Liver (tissue), 9 donors: ENCODE results near the gene SYT13. TPM values are rescaled to one million over a fixed set of nuclear protein-coding genes. Genes with fewer than 3 reads are reported as not detected.

ENCODE experiments used
- DNase-seq: peaks from one replicate; pipeline ENCODE4 v3.0.0-alpha.2; 2017; ENCODE audit warnings: low spot score
- H3K27ac ChIP-seq, 2 donors: one replicate each; pipeline ENCODE4 v1.7.0; 2013; ENCODE audit warnings: inconsistent platforms in 2 of 2, low read length in 2 of 2, control low read depth in 1 of 2, low read depth in 1 of 2, mild to moderate bottlenecking in 1 of 2
- H3K27me3 ChIP-seq, 4 donors: one replicate each; pipeline versions ENCODE4 v1.6.1 to v1.7.0; 2013; ENCODE audit warnings: low read length in 3 of 4, inconsistent platforms in 1 of 4, mild to moderate bottlenecking in 1 of 4, moderate library complexity in 1 of 4; ENCODE audit not compliant: control insufficient read depth in 4 of 4, insufficient read depth in 4 of 4
- H3K36me3 ChIP-seq, 4 donors: one replicate each; pipeline versions ENCODE4 v1.6.1 to v1.7.0; 2013; ENCODE audit warnings: low read length in 3 of 4, mild to moderate bottlenecking in 3 of 4, low read depth in 1 of 4, moderate library complexity in 1 of 4; ENCODE audit not compliant: control insufficient read depth in 4 of 4, insufficient read depth in 3 of 4
- H3K4me1 ChIP-seq, 4 donors: one replicate each; pipeline versions ENCODE4 v1.6.1 to v1.7.0; 2013; ENCODE audit warnings: low read length in 3 of 4, mild to moderate bottlenecking in 3 of 4, moderate library complexity in 1 of 4; ENCODE audit not compliant: control insufficient read depth in 4 of 4, insufficient read depth in 4 of 4
- H3K4me3 ChIP-seq, 3 donors: one replicate each; pipeline versions ENCODE4 v1.6.1 to v1.7.0; 2013; ENCODE audit warnings: low read length in 3 of 3, control low read depth in 1 of 3, low read depth in 1 of 3, mild to moderate bottlenecking in 1 of 3
- H3K9ac ChIP-seq, 2 donors: one replicate each; pipeline ENCODE4 v1.7.0; 2013; ENCODE audit warnings: low read length in 2 of 2, mild to moderate bottlenecking in 2 of 2, moderate library complexity in 2 of 2, control low read depth in 1 of 2, low read depth in 1 of 2
- H3K9me3 ChIP-seq, 4 donors: one replicate each; pipeline versions ENCODE4 v1.6.1 to v1.7.0; 2013; ENCODE audit warnings: low read length in 3 of 4; ENCODE audit not compliant: control insufficient read depth in 4 of 4
- EGR1 ChIP-seq, 2 donors: IDR thresholded peaks; 2 replicates each; pipeline ENCODE4 v1.6.1; 2016 to 2018; ENCODE audit warnings: antibody characterized with exemption in 2 of 2, low read depth in 2 of 2
- FOXA1 ChIP-seq: IDR thresholded peaks from 2 replicates; pipeline ENCODE4 v1.6.1; 2016; ENCODE audit warnings: antibody characterized with exemption
- FOXA2 ChIP-seq: IDR thresholded peaks from 2 replicates; pipeline ENCODE4 v1.6.1; 2016; ENCODE audit warnings: antibody characterized with exemption
- GABPA ChIP-seq, 2 donors: IDR thresholded peaks in 1 of 2; conservative IDR thresholded peaks in 1 of 2; 2 replicates each; pipeline ENCODE4 v1.6.1; 2016; ENCODE audit warnings: antibody characterized with exemption in 2 of 2, mild to moderate bottlenecking in 1 of 2, moderate library complexity in 1 of 2
- HNF4A ChIP-seq, 2 donors: conservative IDR thresholded peaks; 2 replicates each; pipeline ENCODE4 v1.6.1; 2016; ENCODE audit warnings: antibody characterized with exemption in 2 of 2, mild to moderate bottlenecking in 2 of 2
- HNF4G ChIP-seq: IDR thresholded peaks from 2 replicates; pipeline ENCODE4 v1.6.1; 2016; ENCODE audit warnings: antibody characterized with exemption
- JUND ChIP-seq, 2 donors: IDR thresholded peaks; 2 replicates each; pipeline ENCODE4 v1.6.1; 2016; ENCODE audit warnings: antibody characterized with exemption in 2 of 2
- NR2F2 ChIP-seq: IDR thresholded peaks from 2 replicates; pipeline ENCODE4 v1.6.1; 2016; ENCODE audit warnings: antibody characterized with exemption
- RAD21 ChIP-seq, 2 donors: IDR thresholded peaks; 2 replicates each; pipeline ENCODE4 v1.6.1; 2016; ENCODE audit warnings: antibody characterized with exemption in 2 of 2, mild to moderate bottlenecking in 2 of 2
- RXRA ChIP-seq, 2 donors: IDR thresholded peaks; 2 replicates each; pipeline ENCODE4 v1.6.1; 2017 to 2018; ENCODE audit warnings: antibody characterized with exemption in 2 of 2, mild to moderate bottlenecking in 1 of 2
- SP1 ChIP-seq: IDR thresholded peaks from 2 replicates; pipeline ENCODE4 v1.6.1; 2018; ENCODE audit warnings: antibody characterized with exemption, mild to moderate bottlenecking
- TAF1 ChIP-seq: conservative IDR thresholded peaks from 2 replicates; pipeline ENCODE4 v1.6.1; 2016; ENCODE audit warnings: antibody characterized with exemption, mild to moderate bottlenecking
- YY1 ChIP-seq: IDR thresholded peaks from 2 replicates; pipeline ENCODE4 v1.6.1; 2016; ENCODE audit warnings: antibody characterized with exemption, mild to moderate bottlenecking
- WGBS: extraction: QIAGEN DNeasy Blood & Tissue Kit; methylation state at CpG from one replicate; pipeline ENCODE4 v1.1.7; 2013; 5-methylcytosine and 5-hydroxymethylcytosine counted together
- polyA plus RNA-seq, 2 donors: library from polyadenylated mRNA; stranded (reverse) in 1 of 2; unstranded in 1 of 2; fragments of 200-250 nt in 1 of 2; fragments of >200 nt in 1 of 2; fragmentation: Nextera tagmentation in 1 of 2; extraction: Ambion mirVana in 1 of 2; gene quantifications; one replicate each; pipeline versions ENCODE4 v1.2.1 to v1.2.3, GENCODE V29; 2013 to 2015
- total RNA-seq, 2 donors: library from RNA; depleted of rRNA; stranded (reverse); fragments of >200 nt; gene quantifications; one replicate each; pipeline ENCODE4 v1.2.3, GENCODE V29; 2014
- TF ChIP-seq, protein P1 (sequence below): IDR thresholded peaks from 2 replicates; pipeline ENCODE4 v1.6.1; 2016; ENCODE audit warnings: antibody characterized with exemption
- TF ChIP-seq, protein P2 (sequence below): IDR thresholded peaks from 2 replicates; pipeline ENCODE4 v1.6.1; 2016; ENCODE audit warnings: antibody characterized with exemption, mild to moderate bottlenecking
- TF ChIP-seq, protein P3 (sequence below): fragments of 150-350 bp; IDR thresholded peaks from 2 replicates; pipeline ENCODE4 v1.5.1; 2017; ENCODE audit warnings: improper control_type of control experiment, low read depth, low read length; ENCODE audit not compliant: missing input control
- TF ChIP-seq, protein P4 (sequence below): IDR thresholded peaks from 2 replicates; pipeline ENCODE4 v1.6.1; 2016; ENCODE audit warnings: antibody characterized with exemption
- TF ChIP-seq, protein P5 (sequence below): IDR thresholded peaks from 2 replicates; pipeline ENCODE4 v1.6.1; 2016; ENCODE audit warnings: antibody characterized with exemption
- donor health status: healthy.
- donor health status: healthy.
- donor health status: healthy.
- donor health status: healthy.
- donor health status: healthy.

The SYT13 gene
- total and polyA plus RNA-seq, 4 donors = 0.05 to 0.33 (median 0.14) TPM

DNA sequence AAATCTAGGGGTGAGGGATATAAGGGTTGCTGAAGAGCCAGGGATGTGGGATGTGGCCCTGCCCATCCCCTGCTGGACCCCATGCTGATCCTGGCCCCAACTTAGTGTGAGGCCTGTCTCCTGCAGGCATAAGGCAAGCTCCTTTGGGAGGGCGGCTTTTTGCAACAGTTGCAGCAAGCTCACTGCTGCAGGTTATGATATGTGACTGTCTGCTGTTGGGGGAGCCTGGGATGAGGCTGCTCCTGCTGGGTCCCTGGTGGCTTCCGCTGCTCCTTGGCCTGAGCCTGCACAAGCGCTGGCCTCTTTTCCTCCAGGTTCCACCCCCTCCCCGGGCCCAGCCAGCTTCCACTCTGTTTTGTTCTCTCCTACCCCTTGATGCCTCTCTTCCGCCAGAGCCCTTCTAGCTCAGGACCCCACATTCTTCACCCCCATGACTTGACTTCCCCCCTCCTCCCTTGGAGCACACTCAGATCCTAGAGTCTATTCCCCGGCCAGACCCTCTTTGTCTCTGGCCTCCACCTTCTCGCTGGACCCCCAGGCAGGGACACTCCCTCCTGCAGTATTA is 35.0 kb upstream of the SYT13 start:
- no peaks in the 10 kb centered on the region for H3K27me3 ChIP-seq
- WGBS = 78% methylated on average over 7 of the region's 7 CpGs

DNA sequence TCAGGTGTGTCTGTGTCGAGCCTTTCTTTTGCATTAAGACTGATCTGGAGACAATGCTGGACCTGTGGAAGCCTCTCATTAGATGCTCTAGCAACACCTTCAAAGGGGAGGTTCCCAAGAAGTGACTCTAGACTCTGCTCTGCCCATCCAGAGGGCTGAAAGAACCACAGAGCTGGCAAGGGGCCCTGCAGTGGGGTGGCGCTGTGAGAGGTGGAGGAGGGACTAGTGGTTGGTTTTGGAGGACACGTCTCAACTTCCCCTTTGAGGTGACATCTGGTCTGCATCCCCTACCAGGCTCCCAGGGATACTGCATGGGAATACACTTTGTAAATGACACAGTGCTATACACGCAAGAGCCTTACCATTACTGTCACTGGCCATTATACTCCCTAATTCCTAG is 34.2 kb upstream of the SYT13 start:
- no peaks in the 10 kb centered on the region for H3K36me3 ChIP-seq
- H3K4me3 ChIP-seq = no peak overlapping the region
- 70% methylated on average over 4 of the region's 4 CpGs for WGBS
- H3K9me3 ChIP-seq = no peaks in the 10 kb centered on the region
- DNase-seq = no peak
- no peak overlapping the region for H3K27ac ChIP-seq
- H3K27me3 ChIP-seq = no peaks in the 10 kb centered on the region
- TF ChIP-seq, protein P1, sequence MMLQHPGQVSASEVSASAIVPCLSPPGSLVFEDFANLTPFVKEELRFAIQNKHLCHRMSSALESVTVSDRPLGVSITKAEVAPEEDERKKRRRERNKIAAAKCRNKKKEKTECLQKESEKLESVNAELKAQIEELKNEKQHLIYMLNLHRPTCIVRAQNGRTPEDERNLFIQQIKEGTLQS = no peak
- no peak for TF ChIP-seq HNF4A (conservative IDR thresholded peaks at IDR 0.05)
- TF ChIP-seq, protein P2, sequence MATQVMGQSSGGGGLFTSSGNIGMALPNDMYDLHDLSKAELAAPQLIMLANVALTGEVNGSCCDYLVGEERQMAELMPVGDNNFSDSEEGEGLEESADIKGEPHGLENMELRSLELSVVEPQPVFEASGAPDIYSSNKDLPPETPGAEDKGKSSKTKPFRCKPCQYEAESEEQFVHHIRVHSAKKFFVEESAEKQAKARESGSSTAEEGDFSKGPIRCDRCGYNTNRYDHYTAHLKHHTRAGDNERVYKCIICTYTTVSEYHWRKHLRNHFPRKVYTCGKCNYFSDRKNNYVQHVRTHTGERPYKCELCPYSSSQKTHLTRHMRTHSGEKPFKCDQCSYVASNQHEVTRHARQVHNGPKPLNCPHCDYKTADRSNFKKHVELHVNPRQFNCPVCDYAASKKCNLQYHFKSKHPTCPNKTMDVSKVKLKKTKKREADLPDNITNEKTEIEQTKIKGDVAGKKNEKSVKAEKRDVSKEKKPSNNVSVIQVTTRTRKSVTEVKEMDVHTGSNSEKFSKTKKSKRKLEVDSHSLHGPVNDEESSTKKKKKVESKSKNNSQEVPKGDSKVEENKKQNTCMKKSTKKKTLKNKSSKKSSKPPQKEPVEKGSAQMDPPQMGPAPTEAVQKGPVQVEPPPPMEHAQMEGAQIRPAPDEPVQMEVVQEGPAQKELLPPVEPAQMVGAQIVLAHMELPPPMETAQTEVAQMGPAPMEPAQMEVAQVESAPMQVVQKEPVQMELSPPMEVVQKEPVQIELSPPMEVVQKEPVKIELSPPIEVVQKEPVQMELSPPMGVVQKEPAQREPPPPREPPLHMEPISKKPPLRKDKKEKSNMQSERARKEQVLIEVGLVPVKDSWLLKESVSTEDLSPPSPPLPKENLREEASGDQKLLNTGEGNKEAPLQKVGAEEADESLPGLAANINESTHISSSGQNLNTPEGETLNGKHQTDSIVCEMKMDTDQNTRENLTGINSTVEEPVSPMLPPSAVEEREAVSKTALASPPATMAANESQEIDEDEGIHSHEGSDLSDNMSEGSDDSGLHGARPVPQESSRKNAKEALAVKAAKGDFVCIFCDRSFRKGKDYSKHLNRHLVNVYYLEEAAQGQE = no peak
- TF ChIP-seq, protein P3, sequence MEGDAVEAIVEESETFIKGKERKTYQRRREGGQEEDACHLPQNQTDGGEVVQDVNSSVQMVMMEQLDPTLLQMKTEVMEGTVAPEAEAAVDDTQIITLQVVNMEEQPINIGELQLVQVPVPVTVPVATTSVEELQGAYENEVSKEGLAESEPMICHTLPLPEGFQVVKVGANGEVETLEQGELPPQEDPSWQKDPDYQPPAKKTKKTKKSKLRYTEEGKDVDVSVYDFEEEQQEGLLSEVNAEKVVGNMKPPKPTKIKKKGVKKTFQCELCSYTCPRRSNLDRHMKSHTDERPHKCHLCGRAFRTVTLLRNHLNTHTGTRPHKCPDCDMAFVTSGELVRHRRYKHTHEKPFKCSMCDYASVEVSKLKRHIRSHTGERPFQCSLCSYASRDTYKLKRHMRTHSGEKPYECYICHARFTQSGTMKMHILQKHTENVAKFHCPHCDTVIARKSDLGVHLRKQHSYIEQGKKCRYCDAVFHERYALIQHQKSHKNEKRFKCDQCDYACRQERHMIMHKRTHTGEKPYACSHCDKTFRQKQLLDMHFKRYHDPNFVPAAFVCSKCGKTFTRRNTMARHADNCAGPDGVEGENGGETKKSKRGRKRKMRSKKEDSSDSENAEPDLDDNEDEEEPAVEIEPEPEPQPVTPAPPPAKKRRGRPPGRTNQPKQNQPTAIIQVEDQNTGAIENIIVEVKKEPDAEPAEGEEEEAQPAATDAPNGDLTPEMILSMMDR = no peak
- no peak for TF ChIP-seq FOXA1
- no peak for TF ChIP-seq TAF1
- no peak for TF ChIP-seq HNF4G
- no peak for TF ChIP-seq EGR1 (IDR thresholded peaks at IDR 0.05; ENCODE audit: low read depth in 2 of 2)
- no peak for TF ChIP-seq JUND (IDR thresholded peaks at IDR 0.05)
- TF ChIP-seq, protein P4, sequence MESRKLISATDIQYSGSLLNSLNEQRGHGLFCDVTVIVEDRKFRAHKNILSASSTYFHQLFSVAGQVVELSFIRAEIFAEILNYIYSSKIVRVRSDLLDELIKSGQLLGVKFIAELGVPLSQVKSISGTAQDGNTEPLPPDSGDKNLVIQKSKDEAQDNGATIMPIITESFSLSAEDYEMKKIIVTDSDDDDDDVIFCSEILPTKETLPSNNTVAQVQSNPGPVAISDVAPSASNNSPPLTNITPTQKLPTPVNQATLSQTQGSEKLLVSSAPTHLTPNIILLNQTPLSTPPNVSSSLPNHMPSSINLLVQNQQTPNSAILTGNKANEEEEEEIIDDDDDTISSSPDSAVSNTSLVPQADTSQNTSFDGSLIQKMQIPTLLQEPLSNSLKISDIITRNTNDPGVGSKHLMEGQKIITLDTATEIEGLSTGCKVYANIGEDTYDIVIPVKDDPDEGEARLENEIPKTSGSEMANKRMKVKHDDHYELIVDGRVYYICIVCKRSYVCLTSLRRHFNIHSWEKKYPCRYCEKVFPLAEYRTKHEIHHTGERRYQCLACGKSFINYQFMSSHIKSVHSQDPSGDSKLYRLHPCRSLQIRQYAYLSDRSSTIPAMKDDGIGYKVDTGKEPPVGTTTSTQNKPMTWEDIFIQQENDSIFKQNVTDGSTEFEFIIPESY = no peak
- TF ChIP-seq, protein P5, sequence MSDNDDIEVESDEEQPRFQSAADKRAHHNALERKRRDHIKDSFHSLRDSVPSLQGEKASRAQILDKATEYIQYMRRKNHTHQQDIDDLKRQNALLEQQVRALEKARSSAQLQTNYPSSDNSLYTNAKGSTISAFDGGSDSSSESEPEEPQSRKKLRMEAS = no peak
- TF ChIP-seq GABPA (IDR thresholded peaks at IDR 0.05 in 1 of 2, conservative IDR thresholded peaks at IDR 0.05 in 1 of 2) = no peak
- TF ChIP-seq SP1 = no peak
- TF ChIP-seq NR2F2 = no peak
- no peak for TF ChIP-seq YY1
- TF ChIP-seq FOXA2 = no peak
- no peak for TF ChIP-seq RXRA (IDR thresholded peaks at IDR 0.05)
- TF ChIP-seq RAD21 (IDR thresholded peaks at IDR 0.05) = no peak
- no peak overlapping the region for H3K9ac ChIP-seq
- no peaks in the 10 kb centered on the region for H3K4me1 ChIP-seq

More for the DNA sequence above, 35.0 kb upstream of the SYT13 start:
- Histone ChIP-seq H3K9me3 (no peaks in the 10 kb centered on the region), H3K27ac (no peak overlapping the region), H3K36me3 (no peaks in the 10 kb centered on the region), H3K4me3 (no peak overlapping the region), H3K9ac (no peak overlapping the region), H3K4me1 (no peaks in the 10 kb centered on the region)
- TF ChIP-seq SP1 = no peak
- no peak for TF ChIP-seq RAD21 (IDR thresholded peaks at IDR 0.05)
- no peak for TF ChIP-seq TAF1
- TF ChIP-seq, protein P2 = no peak
- no peak for TF ChIP-seq EGR1 (IDR thresholded peaks at IDR 0.05; ENCODE audit: low read depth in 2 of 2)
- no peak for TF ChIP-seq NR2F2
- DNase-seq = no peak
